Measurements from ENCODE around the gene TNFAIP2. TPM values are rescaled to one million over a fixed set of nuclear protein-coding genes. Genes with fewer than 3 reads are reported as not detected.

Gene TNFAIP2
- total RNA-seq, 6 experiments from 2014 or later: 23.2 to 122 (median 32.6) TPM

DNA sequence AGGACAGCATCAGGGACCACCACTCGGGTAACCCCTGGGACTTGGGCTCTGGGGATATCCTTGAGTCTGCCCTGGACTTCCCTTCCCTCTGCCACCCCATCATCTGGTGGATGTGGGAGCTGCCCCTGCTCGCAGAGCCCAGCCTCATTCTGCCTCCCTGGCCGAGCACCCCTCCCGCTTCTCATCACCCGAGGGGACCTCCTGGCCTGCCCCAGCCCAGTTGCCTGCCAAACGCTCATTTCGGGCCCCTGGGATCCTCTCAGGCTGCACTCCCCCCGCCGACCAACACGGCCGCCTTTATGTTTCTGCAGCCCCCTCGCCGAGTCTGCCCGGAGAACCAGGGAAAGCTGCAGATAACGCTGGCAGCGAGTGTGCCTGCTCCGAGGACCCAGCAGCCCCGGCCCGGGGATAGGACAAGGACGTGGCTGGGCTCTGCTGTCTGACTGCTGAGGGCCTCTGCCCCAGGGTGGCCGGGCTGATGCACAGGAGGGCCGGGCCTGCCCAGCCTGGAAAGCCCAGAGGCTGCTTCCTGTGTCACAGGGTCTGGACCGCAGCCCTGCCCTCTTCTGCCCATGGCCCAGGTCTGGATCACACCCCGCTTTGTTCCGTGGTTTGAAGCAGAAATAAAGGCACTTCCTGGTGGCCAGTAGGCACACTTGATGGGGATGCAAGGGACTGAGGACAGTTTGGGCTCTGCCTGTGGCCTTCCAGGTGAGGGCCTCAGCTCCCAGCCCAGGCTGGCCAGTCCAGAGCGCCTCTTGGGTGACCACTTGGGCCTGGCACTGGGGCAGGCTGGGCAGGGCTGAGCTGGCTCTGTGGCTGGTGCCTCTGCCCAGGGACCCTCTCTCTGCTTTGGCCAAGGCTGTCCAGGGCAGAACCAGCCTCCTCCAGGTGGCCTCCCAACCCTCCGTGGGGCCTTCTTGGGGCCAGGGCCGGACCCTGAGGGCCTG, 33.6 kb upstream of the TNFAIP2 start:
- DNase-seq (peak in 1 of 3 donors; percentile 20), ATAC-seq (no peak)
- Histone ChIP-seq H3K9me3 (no peaks in the 10 kb centered on the region), H3K4me1 (peaks cover 0 to 12% (median 0%) of the 10 kb centered on the region in 4 donors), H3K36me3 (no peaks in the 10 kb centered on the region), H3K27me3 (no peaks in the 10 kb centered on the region), H3K4me3 (no peak overlapping the region), H3K27ac (no peak overlapping the region)
- TF ChIP-seq POLR2A (IDR thresholded peaks at IDR 0.05) (no peak), CTCF (IDR thresholded peaks at IDR 0.05) (no peak)
- intact Hi-C loops (cut with DNase I): no loop called here
- 100% methylated on average over 2 of the region's 28 CpGs for WGBS (ENCODE audit: insufficient coverage, low coverage, low lambda C conversion rate, missing lambda C conversion rate)

DNA sequence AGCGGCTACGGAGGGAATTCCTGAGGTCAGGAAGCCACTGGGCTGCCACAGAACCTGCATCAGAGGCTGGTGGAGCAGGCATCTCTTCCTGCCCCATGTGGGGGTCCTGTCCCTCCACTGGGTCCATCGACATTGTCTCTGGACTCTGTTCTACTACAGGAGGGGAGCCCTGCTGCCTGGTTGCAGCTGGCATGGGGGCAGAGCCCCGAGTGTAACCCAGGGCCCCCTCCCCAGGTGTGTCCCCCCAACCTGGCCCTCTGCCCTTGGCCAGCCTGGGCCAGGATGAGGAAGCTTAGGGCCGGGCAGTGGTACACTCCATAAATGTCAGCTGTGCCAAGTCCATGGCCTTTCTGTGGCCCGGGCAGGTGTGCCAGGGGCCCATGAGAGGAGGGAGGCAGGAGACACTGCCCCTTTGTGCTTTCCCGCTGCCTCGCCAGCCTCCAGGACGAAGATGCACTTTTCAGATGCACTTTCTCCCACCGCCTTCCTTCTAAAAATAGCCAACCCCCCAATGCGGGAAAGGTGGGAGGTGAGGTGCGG, 32.7 kb upstream of the TNFAIP2 start:
- Histone ChIP-seq H3K4me3 (no peak overlapping the region), H3K27me3 (no peaks in the 10 kb centered on the region), H3K9me3 (no peaks in the 10 kb centered on the region), H3K36me3 (no peaks in the 10 kb centered on the region), H3K27ac (no peak overlapping the region), H3K4me1 (peaks cover 0 to 16% (median under 1%) of the 10 kb centered on the region in 4 donors)
- no peak for TF ChIP-seq CTCF (IDR thresholded peaks at IDR 0.05)
- TF ChIP-seq POLR2A (IDR thresholded peaks at IDR 0.05): no peak
- peak in 1 of 3 donors; percentile 15 for DNase-seq
- ATAC-seq: no peak
- WGBS (ENCODE audit: insufficient coverage, low coverage, low lambda C conversion rate, missing lambda C conversion rate): no CpG with 5 or more reads among the region's 12 CpGs
- intact Hi-C loops (cut with DNase I): no loop called here

DNA sequence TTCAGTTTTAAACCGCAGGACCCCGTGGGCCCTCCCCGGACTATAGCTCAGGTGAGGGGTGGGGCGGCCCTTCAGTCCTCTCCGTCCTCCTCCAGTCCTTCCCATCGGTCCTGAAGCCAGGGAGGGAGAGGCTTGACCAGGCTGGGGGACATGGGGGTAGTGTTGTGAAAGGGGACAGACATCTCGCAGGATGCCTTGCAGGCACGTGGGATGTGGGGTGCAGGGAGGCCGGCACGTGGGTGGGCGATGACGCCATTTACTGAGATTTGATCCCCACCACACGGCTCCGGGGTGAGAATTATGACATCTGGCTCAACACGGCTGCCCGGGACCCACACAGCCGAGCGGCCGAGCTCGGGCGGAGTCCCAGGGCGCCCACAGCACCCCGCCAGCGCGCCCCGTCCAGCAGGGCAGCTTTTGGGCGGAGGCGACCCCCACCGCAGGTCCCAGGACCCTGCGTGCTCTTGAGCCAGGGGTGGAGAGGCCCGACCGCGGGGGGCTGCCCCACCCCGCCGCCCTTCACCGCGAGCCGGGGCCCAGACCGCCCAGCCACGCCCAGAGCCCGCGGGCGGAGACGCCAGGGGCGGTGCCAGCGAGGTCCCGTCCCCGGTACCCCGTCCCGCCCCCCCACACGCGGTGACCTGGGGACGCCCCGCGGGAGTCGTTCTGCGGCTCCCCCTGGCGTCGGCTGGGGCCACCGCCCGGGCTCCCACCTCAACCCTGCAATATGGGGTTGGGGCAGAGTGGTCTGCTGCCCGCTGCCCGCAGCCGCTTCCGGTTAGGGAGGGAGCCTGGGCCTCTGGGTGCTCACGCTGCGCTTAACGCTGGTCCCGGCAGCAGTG, 32.0 kb upstream of the TNFAIP2 start:
- ATAC-seq (peak; percentile 60 to 69 (median 68)), DNase-seq (peak; percentile 77 to 82 (median 79))
- Histone ChIP-seq H3K4me3 (peak overlapping the region; percentile 37 to 54 (median 45)), H3K27me3 (no peaks in the 10 kb centered on the region), H3K4me1 (peaks cover 0 to 19% (median 4%) of the 10 kb centered on the region in 4 donors), H3K36me3 (no peaks in the 10 kb centered on the region), H3K9me3 (no peaks in the 10 kb centered on the region), H3K27ac (peak overlapping the region in 1 of 3 donors; percentile 37)
- 83% methylated on average over 2 of the region's 69 CpGs for WGBS (ENCODE audit: insufficient coverage, low coverage, low lambda C conversion rate, missing lambda C conversion rate)
- intact Hi-C loops (cut with DNase I): no loop called here
- TF ChIP-seq POLR2A (IDR thresholded peaks at IDR 0.05) (no peak), CTCF (IDR thresholded peaks at IDR 0.05) (peak; percentile 56 to 64 (median 59))

- intact Hi-C loops (cut with DNase I): no loop called here
Measured at GRCh38 chr14:103091883-103092222, 31.4 kb upstream of the TNFAIP2 start.

More at GRCh38 chr14:103091883-103092222, 31.4 kb upstream of the TNFAIP2 start:
- no peak for TF ChIP-seq POLR2A (IDR thresholded peaks at IDR 0.05)
- TF ChIP-seq CTCF (IDR thresholded peaks at IDR 0.05): no peak
- H3K27ac ChIP-seq: peak overlapping the region in 1 of 3 donors; percentile 37
- H3K4me3 ChIP-seq: peak overlapping the region; percentile 37 to 54 (median 45)
- 20% methylated on average over 4 of the region's 9 CpGs for WGBS (ENCODE audit: insufficient coverage, low coverage, low lambda C conversion rate, missing lambda C conversion rate)
- H3K9me3 ChIP-seq: no peaks in the 10 kb centered on the region
- H3K27me3 ChIP-seq: no peaks in the 10 kb centered on the region
- DNase-seq: no peak
- no peaks in the 10 kb centered on the region for H3K36me3 ChIP-seq
- peaks cover 0 to 23% (median 4%) of the 10 kb centered on the region in 4 donors for H3K4me1 ChIP-seq
- no peak for ATAC-seq

All from right lobe of liver (tissue), 6 donors.